Sciatic nerve (tissue), 2 donors: ENCODE measurements around the gene CENPL. TPM values are rescaled to one million over a fixed set of nuclear protein-coding genes. Genes with fewer than 3 reads are reported as not detected.
"Not testable (repeated sequence)": the region's sequence is repeated elsewhere in the genome, so short reads cannot be mapped to it uniquely, and the experiment has no call there.

Experiments used
- ATAC-seq: fragments of 200-7000 bp; cut with Tn5 transposase; one replicate; pipeline ENCODE4 v1.9.1; 2020; ENCODE audit warnings: mild to moderate bottlenecking, moderate library complexity
- DNase-seq: peaks from one replicate; pipeline ENCODE4 v3.0.0-alpha.2; 2020; ENCODE audit warnings: low spot score
- intact Hi-C: fragments of 100-400 bp; cut with DNase I; formaldehyde crosslinking; loops from one replicate; pipeline ENCODE4 v1.14.2; 2022
- total RNA-seq: library from RNA; stranded (reverse); fragmentation: NEBNext Ultra II Directional; extraction: Animal tissue kit (Norgen Biotek cat#: 25700); gene quantifications from one replicate; pipeline ENCODE4 v1.2.1, GENCODE V29; 2021
- donor health status: DM: no; HTN: no; CAD: no.
- donor health status: DM: no; HTN: no; CAD: no.

CENPL gene
- total RNA-seq, 1 donor from 2014 or later, result 6.2 TPM

GRCh38 chr1:173860065-173860464 lies 35.4 kb upstream of the CENPL start:
- ATAC-seq, result no peak
- DNase-seq, result no peak
- intact Hi-C loops, result no loop called here

- intact Hi-C loops, DNase-seq, ATAC-seq: not testable (repeated sequence)
These were observed 34.9 kb upstream of the CENPL start for GRCh38 chr1:173859547-173859946.

- intact Hi-C loops, result no loop called here
These were observed 32.8 kb upstream of the CENPL start for GRCh38 chr1:173857363-173857917.

GRCh38 chr1:173856903-173857302 lies 32.2 kb upstream of the CENPL start:
- no peak for DNase-seq
- intact Hi-C loops, result no loop called here

More at GRCh38 chr1:173857363-173857917, 32.8 kb upstream of the CENPL start:
- no peak for ATAC-seq
- DNase-seq, result no peak

GRCh38 chr1:173856014-173856413 lies 31.3 kb upstream of the CENPL start:
- DNase-seq, result no peak
- intact Hi-C loops, result no loop called here

More at GRCh38 chr1:173856903-173857302, 32.2 kb upstream of the CENPL start:
- ATAC-seq, result no peak

GRCh38 chr1:173853074-173853473 lies 28.4 kb upstream of the CENPL start:
- ATAC-seq (no peak), DNase-seq (no peak)
- intact Hi-C loops, result no loop called here

More at GRCh38 chr1:173856014-173856413, 31.3 kb upstream of the CENPL start:
- ATAC-seq, result no peak

- ATAC-seq (no peak), DNase-seq (no peak)
- intact Hi-C loops, result no loop called here
These were observed 27.4 kb upstream of the CENPL start for GRCh38 chr1:173852105-173852504.

- DNase-seq, result no peak
- ATAC-seq, result no peak
- intact Hi-C loops, result no loop called here
These were observed 8.1 kb upstream of the CENPL start for GRCh38 chr1:173832748-173833147.

GRCh38 chr1:173827611-173828010 lies 2.9 kb upstream of the CENPL start:
- intact Hi-C loops, result loop anchor here (10.0 kb wide), 1 partner anchor 393 kb away; no protein-coding TSS in a partner anchor

GRCh38 chr1:173823781-173824314 lies 835 bp downstream of the CENPL start:
- intact Hi-C loops, result loop anchor here (10.0 kb wide), 1 partner anchor 389 kb away; no protein-coding TSS in a partner anchor
- DNase-seq, result no peak
- no peak for ATAC-seq

More at GRCh38 chr1:173827611-173828010, 2.9 kb upstream of the CENPL start:
- ATAC-seq (no peak), DNase-seq (no peak)

GRCh38 chr1:173821680-173822079 lies 3.0 kb downstream of the CENPL start:
- intact Hi-C loops, result loop anchor here (10.0 kb wide), 1 partner anchor 387 kb away; no protein-coding TSS in a partner anchor

GRCh38 chr1:173818459-173818858 lies 6.2 kb downstream of the CENPL start:
- intact Hi-C loops, result no loop called here
- ATAC-seq (no peak), DNase-seq (no peak)

More at GRCh38 chr1:173821680-173822079, 3.0 kb downstream of the CENPL start:
- no peak for ATAC-seq
- DNase-seq, result no peak

GRCh38 chr1:173813654-173814053 lies 11.0 kb downstream of the CENPL start:
- DNase-seq, intact Hi-C loops, ATAC-seq: not testable (repeated sequence)

GRCh38 chr1:173802961-173803360 lies 21.7 kb downstream of the CENPL start:
- ATAC-seq (no peak), DNase-seq (no peak)
- intact Hi-C loops, result no loop called here

- DNase-seq, ATAC-seq, intact Hi-C loops: not testable (repeated sequence)
These were observed 24.7 kb downstream of the CENPL start for GRCh38 chr1:173799995-173800394.

- DNase-seq, result no peak
- ATAC-seq, result no peak
- intact Hi-C loops, result no loop called here
These were observed 26.6 kb downstream of the CENPL start for GRCh38 chr1:173798078-173798477.

GRCh38 chr1:173789841-173790240 lies 34.8 kb downstream of the CENPL start:
- intact Hi-C loops, result no loop called here
- ATAC-seq, result no peak

GRCh38 chr1:173784997-173785396 lies 39.7 kb downstream of the CENPL start:
- ATAC-seq (no peak), DNase-seq (no peak)
- intact Hi-C loops, result no loop called here

More at GRCh38 chr1:173789841-173790240, 34.8 kb downstream of the CENPL start:
- DNase-seq, result no peak

- intact Hi-C loops, result no loop called here
- DNase-seq (no peak), ATAC-seq (no peak)
These were observed 44.7 kb downstream of the CENPL start for GRCh38 chr1:173779936-173780335.

- DNase-seq (no peak), ATAC-seq (no peak)
- intact Hi-C loops, result no loop called here
These were observed 49.0 kb downstream of the CENPL start for GRCh38 chr1:173775578-173776226.
